Liver (tissue), 9 donors: ENCODE measurements around the gene DOK3. TPM values are rescaled to one million over a fixed set of nuclear protein-coding genes. Genes with fewer than 3 reads are reported as not detected.

Experiments
- DNase-seq: peaks from one replicate; pipeline ENCODE4 v3.0.0-alpha.2; 2017; ENCODE audit warnings: low spot score
- H3K27ac ChIP-seq, 2 donors: one replicate each; pipeline ENCODE4 v1.7.0; 2013; ENCODE audit warnings: inconsistent platforms in 2 of 2, low read length in 2 of 2, control low read depth in 1 of 2, low read depth in 1 of 2, mild to moderate bottlenecking in 1 of 2
- H3K27me3 ChIP-seq, 4 donors: one replicate each; pipeline versions ENCODE4 v1.6.1 to v1.7.0; 2013; ENCODE audit warnings: low read length in 3 of 4, inconsistent platforms in 1 of 4, mild to moderate bottlenecking in 1 of 4, moderate library complexity in 1 of 4; ENCODE audit not compliant: control insufficient read depth in 4 of 4, insufficient read depth in 4 of 4
- H3K36me3 ChIP-seq, 4 donors: one replicate each; pipeline versions ENCODE4 v1.6.1 to v1.7.0; 2013; ENCODE audit warnings: low read length in 3 of 4, mild to moderate bottlenecking in 3 of 4, low read depth in 1 of 4, moderate library complexity in 1 of 4; ENCODE audit not compliant: control insufficient read depth in 4 of 4, insufficient read depth in 3 of 4
- H3K4me1 ChIP-seq, 4 donors: one replicate each; pipeline versions ENCODE4 v1.6.1 to v1.7.0; 2013; ENCODE audit warnings: low read length in 3 of 4, mild to moderate bottlenecking in 3 of 4, moderate library complexity in 1 of 4; ENCODE audit not compliant: control insufficient read depth in 4 of 4, insufficient read depth in 4 of 4
- H3K4me3 ChIP-seq, 3 donors: one replicate each; pipeline versions ENCODE4 v1.6.1 to v1.7.0; 2013; ENCODE audit warnings: low read length in 3 of 3, control low read depth in 1 of 3, low read depth in 1 of 3, mild to moderate bottlenecking in 1 of 3
- H3K9ac ChIP-seq, 2 donors: one replicate each; pipeline ENCODE4 v1.7.0; 2013; ENCODE audit warnings: low read length in 2 of 2, mild to moderate bottlenecking in 2 of 2, moderate library complexity in 2 of 2, control low read depth in 1 of 2, low read depth in 1 of 2
- H3K9me3 ChIP-seq, 4 donors: one replicate each; pipeline versions ENCODE4 v1.6.1 to v1.7.0; 2013; ENCODE audit warnings: low read length in 3 of 4; ENCODE audit not compliant: control insufficient read depth in 4 of 4
- ATF3 ChIP-seq: IDR thresholded peaks from 2 replicates; pipeline ENCODE4 v1.6.1; 2016; ENCODE audit warnings: antibody characterized with exemption
- CTCF ChIP-seq: fragments of 150-350 bp; IDR thresholded peaks from 2 replicates; pipeline ENCODE4 v1.5.1; 2017; ENCODE audit warnings: improper control_type of control experiment, low read depth, low read length; ENCODE audit not compliant: missing input control
- EGR1 ChIP-seq, 2 donors: IDR thresholded peaks; 2 replicates each; pipeline ENCODE4 v1.6.1; 2016 to 2018; ENCODE audit warnings: antibody characterized with exemption in 2 of 2, low read depth in 2 of 2
- FOXA1 ChIP-seq: IDR thresholded peaks from 2 replicates; pipeline ENCODE4 v1.6.1; 2016; ENCODE audit warnings: antibody characterized with exemption
- FOXA2 ChIP-seq: IDR thresholded peaks from 2 replicates; pipeline ENCODE4 v1.6.1; 2016; ENCODE audit warnings: antibody characterized with exemption
- GABPA ChIP-seq, 2 donors: IDR thresholded peaks in 1 of 2; conservative IDR thresholded peaks in 1 of 2; 2 replicates each; pipeline ENCODE4 v1.6.1; 2016; ENCODE audit warnings: antibody characterized with exemption in 2 of 2, mild to moderate bottlenecking in 1 of 2, moderate library complexity in 1 of 2
- HNF4A ChIP-seq, 2 donors: conservative IDR thresholded peaks; 2 replicates each; pipeline ENCODE4 v1.6.1; 2016; ENCODE audit warnings: antibody characterized with exemption in 2 of 2, mild to moderate bottlenecking in 2 of 2
- HNF4G ChIP-seq: IDR thresholded peaks from 2 replicates; pipeline ENCODE4 v1.6.1; 2016; ENCODE audit warnings: antibody characterized with exemption
- JUND ChIP-seq, 2 donors: IDR thresholded peaks; 2 replicates each; pipeline ENCODE4 v1.6.1; 2016; ENCODE audit warnings: antibody characterized with exemption in 2 of 2
- MAX ChIP-seq: IDR thresholded peaks from 2 replicates; pipeline ENCODE4 v1.6.1; 2016; ENCODE audit warnings: antibody characterized with exemption
- NR2F2 ChIP-seq: IDR thresholded peaks from 2 replicates; pipeline ENCODE4 v1.6.1; 2016; ENCODE audit warnings: antibody characterized with exemption
- REST ChIP-seq: IDR thresholded peaks from 2 replicates; pipeline ENCODE4 v1.6.1; 2016; ENCODE audit warnings: antibody characterized with exemption, mild to moderate bottlenecking
- RXRA ChIP-seq, 2 donors: IDR thresholded peaks; 2 replicates each; pipeline ENCODE4 v1.6.1; 2017 to 2018; ENCODE audit warnings: antibody characterized with exemption in 2 of 2, mild to moderate bottlenecking in 1 of 2
- SP1 ChIP-seq: IDR thresholded peaks from 2 replicates; pipeline ENCODE4 v1.6.1; 2018; ENCODE audit warnings: antibody characterized with exemption, mild to moderate bottlenecking
- TAF1 ChIP-seq: conservative IDR thresholded peaks from 2 replicates; pipeline ENCODE4 v1.6.1; 2016; ENCODE audit warnings: antibody characterized with exemption, mild to moderate bottlenecking
- YY1 ChIP-seq: IDR thresholded peaks from 2 replicates; pipeline ENCODE4 v1.6.1; 2016; ENCODE audit warnings: antibody characterized with exemption, mild to moderate bottlenecking
- ZBTB33 ChIP-seq: IDR thresholded peaks from 2 replicates; pipeline ENCODE4 v1.6.1; 2016; ENCODE audit warnings: antibody characterized with exemption
- WGBS: extraction: QIAGEN DNeasy Blood & Tissue Kit; methylation state at CpG from one replicate; pipeline ENCODE4 v1.1.7; 2013; 5-methylcytosine and 5-hydroxymethylcytosine counted together
- polyA plus RNA-seq, 2 donors: library from polyadenylated mRNA; stranded (reverse) in 1 of 2; unstranded in 1 of 2; fragments of 200-250 nt in 1 of 2; fragments of >200 nt in 1 of 2; fragmentation: Nextera tagmentation in 1 of 2; extraction: Ambion mirVana in 1 of 2; gene quantifications; one replicate each; pipeline versions ENCODE4 v1.2.1 to v1.2.3, GENCODE V29; 2013 to 2015
- total RNA-seq, 2 donors: library from RNA; depleted of rRNA; stranded (reverse); fragments of >200 nt; gene quantifications; one replicate each; pipeline ENCODE4 v1.2.3, GENCODE V29; 2014
- donor health status: healthy.
- donor health status: healthy.
- donor health status: healthy.
- donor health status: healthy.
- donor health status: healthy.

Gene DOK3
- total and polyA plus RNA-seq, 4 donors: 1.7 to 19.2 (median 6.6) TPM

- Histone ChIP-seq H3K9me3 (no peaks in the 10 kb centered on the region), H3K27me3 (no peaks in the 10 kb centered on the region), H3K9ac (no peak overlapping the region), H3K4me3 (no peak overlapping the region), H3K36me3 (peaks cover 10 to 47% (median 23%) of the 10 kb centered on the region in 4 donors), H3K27ac (no peak overlapping the region), H3K4me1 (peaks cover 5 to 25% (median 15%) of the 10 kb centered on the region in 4 donors)
- TF ChIP-seq FOXA2 (no peak), FOXA1 (no peak), JUND (IDR thresholded peaks at IDR 0.05) (no peak), ATF3 (no peak), TAF1 (no peak), HNF4G (no peak), NR2F2 (no peak), YY1 (no peak), EGR1 (IDR thresholded peaks at IDR 0.05; ENCODE audit: low read depth in 2 of 2) (no peak), GABPA (IDR thresholded peaks at IDR 0.05 in 1 of 2, conservative IDR thresholded peaks at IDR 0.05 in 1 of 2) (no peak), RXRA (IDR thresholded peaks at IDR 0.05) (no peak), ZBTB33 (no peak), SP1 (no peak), REST (no peak), MAX (no peak), HNF4A (conservative IDR thresholded peaks at IDR 0.05) (no peak), CTCF (no peak)
- 97% methylated on average over 3 of the region's 3 CpGs for WGBS
- DNase-seq: no peak
Observed at GRCh38 chr5:177520271-177520670, 10.6 kb upstream of the DOK3 start.
